Fibroblast of lung (primary cell): ENCODE data around the gene AGO1.
"Not testable (repeated sequence)": the region's sequence is repeated elsewhere in the genome, so short reads cannot be mapped to it uniquely, and the experiment has no call there.

Experiments
- CTCF ChIP-seq, 2 donors: IDR thresholded peaks in 1 of 2; conservative IDR thresholded peaks in 1 of 2; 1 replicate in 1 of 2; 2 replicates in 1 of 2; pipeline ENCODE4 v1.5.1; 2011 to 2012; ENCODE audit warnings: low read length in 2 of 2, control low read depth in 1 of 2, inconsistent platforms in 1 of 2, low read depth in 1 of 2, mild to moderate bottlenecking in 1 of 2
- EZH2 ChIP-seq: IDR thresholded peaks from 2 replicates; pipeline ENCODE4 v1.5.1; 2012; ENCODE audit warnings: low read length, control low read depth, mild to moderate bottlenecking; ENCODE audit errors: missing control alignments

- not testable (repeated sequence) for TF ChIP-seq CTCF (conservative IDR thresholded peaks at IDR 0.05 in 1 of 2, IDR thresholded peaks at IDR 0.05 in 1 of 2; ENCODE audit: low read depth in 1 of 2, low read length in 2 of 2); EZH2
Measured at GRCh38 chr1:35869245-35869950, 13.6 kb upstream of the AGO1 start.
